DND-41 (cell line): ENCODE measurements around the gene KIAA0408.

Experiments used
- CTCF ChIP-seq: IDR thresholded peaks from 2 replicates; pipeline ENCODE4 v1.5.1; 2012; ENCODE audit warnings: borderline replicate concordance, low read length, moderate library complexity, mild to moderate bottlenecking; ENCODE audit not compliant: poor library complexity, severe bottlenecking; ENCODE audit errors: extremely low read depth
- EZH2 ChIP-seq: IDR thresholded peaks from 3 replicates; pipeline ENCODE4 v1.6.1; 2012; ENCODE audit warnings: borderline replicate concordance, low read depth, mild to moderate bottlenecking, moderate library complexity, low read length, inconsistent platforms; ENCODE audit not compliant: severe bottlenecking

GRCh38 chr6:127420556-127420955, 38.6 kb downstream of the KIAA0408 start:
- TF ChIP-seq CTCF (peak; percentile 69), EZH2 (no peak)
